GM12878 (cell line): ENCODE results near the gene ORM2. TPM values are rescaled to one million over a fixed set of nuclear protein-coding genes. Genes with fewer than 3 reads are reported as not detected.

Experiments
- ATAC-seq: fragments of 200-7000 bp; cut with Tn5 transposase; 3 replicates; pipeline ENCODE4 v1.9.1; 2020; ENCODE audit warnings: mild to moderate bottlenecking, moderate library complexity
- BruUV-seq: library from RNA; stranded (reverse); fragments of 400-500 nt; replicated peaks from 2 replicates; lab custom pipeline; 2021; lab: Mats Ljungman, UMichigan
- CTCF ChIA-PET: fragments of 300-600 bp; sonication (Branson Sonifier 250); formaldehyde crosslinking; extraction: SDS; loops from one replicate; lab custom pipeline; 2021; ENCODE audit warnings: inconsistent platforms; lab: Yijun Ruan, JAX
- POLR2A ChIA-PET: fragments of 350-600 bp; formaldehyde crosslinking; extraction: SDS; loops from one replicate; lab custom pipeline; 2021; ENCODE audit warnings: inconsistent platforms; lab: Charles Lee
- RAD21 ChIA-PET: fragments of 300-600 bp; sonication (Branson Sonifier 250); formaldehyde crosslinking; loops from one replicate; lab custom pipeline; 2023; ENCODE audit warnings: antibody characterized with exemption; ENCODE audit not compliant: unreplicated experiment; lab: Charles Lee
- SMC1A ChIA-PET: fragments of 300-600 bp; sonication (Branson Sonifier 250); formaldehyde crosslinking; loops from one replicate; lab custom pipeline; 2023; ENCODE audit not compliant: unreplicated experiment, uncharacterized antibody; lab: Charles Lee
- DNase-seq: peaks from one replicate; pipeline ENCODE4 v3.0.0-alpha.2; 2011; ENCODE audit warnings: low read depth, low spot score
- FAIRE-seq: peaks from 3 replicates; lab custom pipeline; 2011; peaks lifted over from hg19 to GRCh38; lab: Jason Lieb, UNC
- H2AFZ ChIP-seq: 2 replicates; pipeline ENCODE4 v1.6.0; 2011; ENCODE audit warnings: low read depth, low read length, control low read depth; ENCODE audit not compliant: control insufficient read depth
- H3K27ac ChIP-seq: 2 replicates; pipeline ENCODE4 v1.5.1; 2011; ENCODE audit warnings: control low read depth; ENCODE audit not compliant: control insufficient read depth, insufficient read depth
- H3K27me3 ChIP-seq, 2 experiments: replicated peaks in 1 of 2; 2 replicates each; pipeline versions ENCODE4 v1.6.0 to v1.6.1; 2011; ENCODE audit warnings: low read length in 1 of 2; ENCODE audit not compliant: control insufficient read depth in 2 of 2, insufficient read depth in 2 of 2
- H3K36me3 ChIP-seq, 2 experiments: 2 replicates each; pipeline ENCODE4 v1.5.1; 2011; ENCODE audit warnings: low read length in 1 of 2; ENCODE audit not compliant: control insufficient read depth in 2 of 2, insufficient read depth in 2 of 2
- H3K4me1 ChIP-seq: 2 replicates; pipeline ENCODE4 v1.6.1; 2011; ENCODE audit warnings: mild to moderate bottlenecking, low read length, moderate library complexity, mixed read lengths; ENCODE audit not compliant: control insufficient read depth, insufficient read depth
- H3K4me2 ChIP-seq: 2 replicates; pipeline ENCODE4 v1.6.0; 2011; ENCODE audit warnings: control low read depth; ENCODE audit not compliant: control insufficient read depth, insufficient read depth
- H3K4me3 ChIP-seq: fragments of 200-600 bp; sonication (generic); 2 replicates; pipeline ENCODE4 v1.5.1; 2016
- H3K79me2 ChIP-seq: 2 replicates; pipeline ENCODE4 v1.6.0; 2011; ENCODE audit warnings: low read length; ENCODE audit not compliant: control insufficient read depth, insufficient read depth
- H3K9ac ChIP-seq: 2 replicates; pipeline ENCODE4 v1.8.0; 2011; ENCODE audit warnings: low read length, control low read depth, mixed read lengths; ENCODE audit not compliant: control insufficient read depth, insufficient read depth
- H3K9me3 ChIP-seq: replicated peaks from 3 replicates; pipeline ENCODE4 v1.5.1; 2011; ENCODE audit warnings: mild to moderate bottlenecking, low read length; ENCODE audit not compliant: control insufficient read depth, insufficient read depth
- H4K20me1 ChIP-seq: 2 replicates; pipeline ENCODE4 v1.6.0; 2011; ENCODE audit not compliant: control insufficient read depth, insufficient read depth
- BHLHE40 ChIP-seq, 2 experiments: fragments of 450-650 bp in 1 of 2; IDR thresholded peaks; 2 replicates each; pipeline ENCODE4 v1.6.1; 2011 to 2017; ENCODE audit warnings: low read depth in 2 of 2, borderline replicate concordance in 1 of 2, improper control_type of control experiment in 1 of 2, low read length in 1 of 2, mild to moderate bottlenecking in 1 of 2
- CTCF ChIP-seq, 3 experiments: IDR thresholded peaks in 2 of 3; conservative IDR thresholded peaks in 1 of 3; 2 replicates each; pipeline ENCODE4 v1.5.1; 2011; ENCODE audit warnings: low read depth in 3 of 3, low read length in 3 of 3, mild to moderate bottlenecking in 3 of 3, control low read depth in 2 of 3, moderate library complexity in 2 of 3, inconsistent platforms in 1 of 3, mixed read lengths in 1 of 3; ENCODE audit not compliant: control insufficient read depth in 2 of 3, insufficient read depth in 1 of 3; ENCODE audit errors: extremely low read depth in 1 of 3
- FOXK2 ChIP-seq: fragments of 450-650 bp; IDR thresholded peaks from 2 replicates; pipeline ENCODE4 v1.6.1; 2017; ENCODE audit warnings: mild to moderate bottlenecking, moderate library complexity
- MTA2 ChIP-seq: fragments of 450-650 bp; IDR thresholded peaks from 2 replicates; pipeline ENCODE4 v1.6.1; 2016; ENCODE audit warnings: low read depth, mild to moderate bottlenecking, moderate library complexity
- RAD21 ChIP-seq: IDR thresholded peaks from 2 replicates; pipeline ENCODE4 v1.6.1; 2011; ENCODE audit warnings: mild to moderate bottlenecking, low read depth, low read length, moderate library complexity; ENCODE audit not compliant: insufficient read depth
- SIX5 ChIP-seq: IDR thresholded peaks from 2 replicates; pipeline ENCODE4 v1.6.1; 2011; ENCODE audit warnings: mild to moderate bottlenecking, low read depth, low read length, moderate library complexity; ENCODE audit not compliant: severe bottlenecking
- SMC3 ChIP-seq: IDR thresholded peaks from 2 replicates; pipeline ENCODE4 v1.6.1; 2011; ENCODE audit warnings: low read length, improper control_type of control experiment, borderline replicate concordance
- SUZ12 ChIP-seq: fragments of 200-600 bp; sonication (generic); IDR thresholded peaks from one replicate; pipeline ENCODE4 v1.6.1; 2018; ENCODE audit warnings: antibody characterized with exemption, mild to moderate bottlenecking; ENCODE audit not compliant: unreplicated experiment
- TARDBP ChIP-seq: IDR thresholded peaks from 2 replicates; pipeline ENCODE4 v1.6.1; 2016; ENCODE audit warnings: borderline replicate concordance
- WGBS: methylation state at CpG from one replicate; pipeline ENCODE4 v1.1.6; 2016; ENCODE audit warnings: low lambda C conversion rate; ENCODE audit not compliant: insufficient replicate concordance, insufficient coverage; ENCODE audit errors: missing lambda C conversion rate; 5-methylcytosine and 5-hydroxymethylcytosine counted together
- in situ Hi-C: fragments of 300-500 bp; cut with MboI; formaldehyde crosslinking; loops from 9 replicates; pipeline ENCODE4 v1.14.3; 2018; ENCODE audit warnings: mixed read lengths
- intact Hi-C: fragments of 100-400 bp; cut with micrococcal nuclease; formaldehyde crosslinking; loops from one replicate; pipeline ENCODE4 v1.14.2; 2022; ENCODE audit not compliant: unreplicated experiment
- polyA plus RNA-seq, 11 experiments: library from polyadenylated mRNA; depleted of rRNA in 4 of 11; unstranded in 6 of 11; stranded (reverse) in 5 of 11; fragments of >200 nt; fragmentation: Nextera tagmentation in 4 of 11; fragmentation: Illumina TruSeq in 1 of 11; extraction: Ambion mirVana in 4 of 11; extraction: Trizol in 1 of 11; gene quantifications; 1 replicate in 1 of 11; 2 replicates in 10 of 11; pipeline versions ENCODE4 v1.2.1 to v1.2.3, GENCODE V29; 2011 to 2016; ENCODE audit warnings: inconsistent platforms in 2 of 11, missing spikeins in 2 of 11, low read depth in 1 of 11
- total RNA-seq, 4 experiments: library from RNA; depleted of rRNA in 3 of 4; stranded (reverse); fragments of >200 nt in 3 of 4; fragmentation: Illumina TruSeq in 1 of 4; extraction: Trizol in 1 of 4; gene quantifications; 2 replicates each; pipeline versions ENCODE4 v1.2.1 to v1.2.3, GENCODE V29; 2013 to 2021
- TF ChIP-seq, protein P1 (sequence below): IDR thresholded peaks from 2 replicates; pipeline ENCODE4 v1.6.1; 2011; ENCODE audit warnings: low read depth, low read length, improper control_type of control experiment, borderline replicate concordance

ORM2 gene
- total and polyA plus RNA-seq, 10 of the 15 experiments (the other 5 are each of a cell fraction or from before 2014, with no cell fraction given), result 0.64 TPM; not detected in 9

DNA sequence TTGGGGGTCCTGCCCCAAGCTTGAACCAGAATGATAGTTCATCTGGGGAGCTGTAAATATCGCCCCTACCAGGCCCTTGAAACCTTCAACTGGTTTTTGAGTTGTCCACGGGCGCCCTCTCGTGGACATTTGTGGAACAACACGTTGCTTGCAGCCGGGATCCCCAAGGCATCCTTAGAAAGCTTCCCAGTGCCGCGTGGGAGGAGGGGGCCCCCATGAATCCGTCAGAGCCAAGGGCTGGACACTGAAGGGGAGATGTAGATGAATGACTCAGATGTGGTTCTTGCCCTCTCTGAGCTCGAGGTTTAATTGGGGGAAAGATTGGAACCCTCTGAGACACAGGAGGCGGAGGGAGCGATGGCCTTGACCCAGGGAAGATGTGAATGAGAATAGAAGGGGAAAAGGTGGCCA, 38.6 kb upstream of the ORM2 start:
- Histone ChIP-seq H4K20me1 (0 out of 2 replicates have a peak, but pooled peaks cover 2% of the 10 kb centered on the region), H3K9me3 (no peaks in the 10 kb centered on the region), H3K4me1 (no peaks in the 10 kb centered on the region), H3K36me3 (no peaks in the 10 kb centered on the region), H3K9ac (no peak overlapping the region), H3K4me3 (no peak overlapping the region), H3K79me2 (no peaks in the 10 kb centered on the region), H3K27me3 (no peaks in the 10 kb centered on the region; a peak in 1 of 4 replicates), H2AFZ (no peak overlapping the region), H3K4me2 (no peak overlapping the region), H3K27ac (no peak overlapping the region)
- intact Hi-C loops (loop anchor here (1.0 kb wide), 3 partner anchors 136 to 209 kb away; partner anchors contain the start of gene COL27A1), in situ Hi-C loops (loop anchor here (25.0 kb wide), 1 partner anchor 204 kb away; the partner anchor contains the start of genes AMBP and KIF12)
- TF ChIP-seq, protein P1, sequence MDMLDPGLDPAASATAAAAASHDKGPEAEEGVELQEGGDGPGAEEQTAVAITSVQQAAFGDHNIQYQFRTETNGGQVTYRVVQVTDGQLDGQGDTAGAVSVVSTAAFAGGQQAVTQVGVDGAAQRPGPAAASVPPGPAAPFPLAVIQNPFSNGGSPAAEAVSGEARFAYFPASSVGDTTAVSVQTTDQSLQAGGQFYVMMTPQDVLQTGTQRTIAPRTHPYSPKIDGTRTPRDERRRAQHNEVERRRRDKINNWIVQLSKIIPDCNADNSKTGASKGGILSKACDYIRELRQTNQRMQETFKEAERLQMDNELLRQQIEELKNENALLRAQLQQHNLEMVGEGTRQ, result no peak
- TF ChIP-seq FOXK2, result no peak
- TF ChIP-seq CTCF (IDR thresholded peaks at IDR 0.05 in 2 of 3, conservative IDR thresholded peaks at IDR 0.05 in 1 of 3; ENCODE audit: control insufficient read depth in 2 of 3, extremely low read depth in 1 of 3, insufficient read depth in 1 of 3, low read depth in 3 of 3, low read length in 3 of 3), result peak; percentile 79 to 89 (median 87)
- no peak for TF ChIP-seq SIX5
- TF ChIP-seq RAD21, result peak; percentile 82
- TF ChIP-seq SUZ12, result no peak
- no peak for TF ChIP-seq TARDBP
- peak; percentile 74 for TF ChIP-seq SMC3
- no peak for TF ChIP-seq MTA2
- TF ChIP-seq BHLHE40 (IDR thresholded peaks at IDR 0.05; ENCODE audit: borderline replicate concordance in 1 of 2, low read depth in 2 of 2, low read length in 1 of 2), result no peak
- DNase-seq, result no peak
- FAIRE-seq, result peak; percentile 92
- ChIA-PET CTCF (interaction anchor here (0.5 to 5.8 kb wide), 29 partner anchors 8 to 758 kb away, joined by 3 to 61 read pairs (median 4); partner anchors contain the start of gene COL27A1), POLR2A (no interaction called here), SMC1A (interaction anchor here (0.6 to 1.5 kb wide), 7 partner anchors 12 to 955 kb away, joined by 3 to 4 read pairs (median 3); no protein-coding TSS in a partner anchor), RAD21 (interaction anchor here (0.6 to 2.7 kb wide), 5 partner anchors 18 to 266 kb away, joined by 3 to 24 read pairs (median 4); no protein-coding TSS in a partner anchor)
- ATAC-seq, result peak; percentile 87
- no TSS peak for BruUV-seq
- WGBS, result 17% methylated on average over 12 of the region's 12 CpGs
